Mesenchymal stem cell (in vitro differentiated cells and primary cell): Measurements from ENCODE around the gene PKN2.

ENCODE experiments used
- DNase-seq: peaks from one replicate; pipeline ENCODE4 v3.0.0-alpha.2; 2013
- H2AFZ ChIP-seq: one replicate; pipeline ENCODE4 v1.6.1; 2013; ENCODE audit warnings: low read depth, mild to moderate bottlenecking, control low read depth, inconsistent platforms, low read length, moderate library complexity
- H2AK5ac ChIP-seq: 2 replicates; pipeline ENCODE4 v1.6.1; 2013; ENCODE audit warnings: low read length, moderate library complexity, mild to moderate bottlenecking, inconsistent platforms; ENCODE audit not compliant: severe bottlenecking
- H2BK120ac ChIP-seq: one replicate; pipeline ENCODE4 v1.6.1; 2013; ENCODE audit warnings: low read depth, mild to moderate bottlenecking, inconsistent platforms, low read length, moderate library complexity
- H2BK12ac ChIP-seq, 2 experiments: one replicate each; pipeline ENCODE4 v1.6.1; 2013; ENCODE audit warnings: inconsistent platforms in 2 of 2, low read length in 2 of 2, mild to moderate bottlenecking in 2 of 2, moderate library complexity in 2 of 2, control low read depth in 1 of 2
- H2BK15ac ChIP-seq: one replicate; pipeline ENCODE4 v1.6.1; 2013; ENCODE audit warnings: mild to moderate bottlenecking, low read depth, inconsistent platforms; ENCODE audit not compliant: poor library complexity, severe bottlenecking
- H2BK5ac ChIP-seq: 2 replicates; pipeline ENCODE4 v1.6.1; 2013; ENCODE audit warnings: low read depth, mild to moderate bottlenecking, low read length, control low read depth, inconsistent platforms; ENCODE audit not compliant: poor library complexity, severe bottlenecking
- H3K14ac ChIP-seq, 2 experiments: one replicate each; pipeline ENCODE4 v1.6.1; 2013; ENCODE audit warnings: inconsistent platforms in 2 of 2, low read length in 2 of 2, control low read depth in 1 of 2, mild to moderate bottlenecking in 1 of 2, moderate library complexity in 1 of 2
- H3K18ac ChIP-seq, 2 experiments: one replicate each; pipeline ENCODE4 v1.6.1; 2013; ENCODE audit warnings: inconsistent platforms in 2 of 2, low read length in 2 of 2, control low read depth in 1 of 2, low read depth in 1 of 2, mild to moderate bottlenecking in 1 of 2
- H3K23ac ChIP-seq, 2 experiments: one replicate each; pipeline ENCODE4 v1.6.1; 2013; ENCODE audit warnings: inconsistent platforms in 2 of 2, low read length in 2 of 2, mild to moderate bottlenecking in 2 of 2, moderate library complexity in 2 of 2, control low read depth in 1 of 2
- H3K27ac ChIP-seq: 2 replicates; pipeline ENCODE4 v1.5.1; 2013; ENCODE audit warnings: mild to moderate bottlenecking, moderate library complexity, low read length, control low read depth, inconsistent platforms; ENCODE audit not compliant: poor library complexity, severe bottlenecking
- H3K27me3 ChIP-seq, 2 experiments: 2 replicates each; pipeline versions ENCODE4 v1.6.1 to v1.7.0; 2013; ENCODE audit warnings: low read length in 2 of 2, mild to moderate bottlenecking in 2 of 2, moderate library complexity in 2 of 2, control low read depth in 1 of 2, inconsistent platforms in 1 of 2; ENCODE audit not compliant: control insufficient read depth in 1 of 2, insufficient read depth in 1 of 2
- H3K36me3 ChIP-seq, 2 experiments: 2 replicates each; pipeline versions ENCODE4 v1.6.1 to v1.7.0; 2013; ENCODE audit warnings: low read length in 2 of 2, control low read depth in 1 of 2, inconsistent platforms in 1 of 2, low read depth in 1 of 2, mild to moderate bottlenecking in 1 of 2; ENCODE audit not compliant: insufficient read depth in 2 of 2, control insufficient read depth in 1 of 2
- H3K4ac ChIP-seq, 2 experiments: one replicate each; pipeline ENCODE4 v1.6.1; 2013; ENCODE audit warnings: inconsistent platforms in 2 of 2, low read length in 2 of 2, mild to moderate bottlenecking in 2 of 2, moderate library complexity in 2 of 2, control low read depth in 1 of 2, low read depth in 1 of 2
- H3K4me1 ChIP-seq: 2 replicates; pipeline ENCODE4 v1.6.1; 2013; ENCODE audit warnings: low read depth, low read length, control low read depth; ENCODE audit not compliant: control insufficient read depth, insufficient read depth
- H3K4me2 ChIP-seq: 2 replicates; pipeline ENCODE4 v1.6.1; 2013; ENCODE audit warnings: low read length, mild to moderate bottlenecking, inconsistent platforms; ENCODE audit not compliant: poor library complexity, severe bottlenecking
- H3K4me3 ChIP-seq, 2 experiments: 2 replicates each; pipeline versions ENCODE4 v1.5.1 to v1.7.0; 2013; ENCODE audit warnings: low read length in 2 of 2, mild to moderate bottlenecking in 2 of 2, control low read depth in 1 of 2, low read depth in 1 of 2; ENCODE audit not compliant: insufficient read depth in 1 of 2
- H3K79me1 ChIP-seq: replicated peaks from 2 replicates; pipeline ENCODE4 v1.6.1; 2013; ENCODE audit warnings: mild to moderate bottlenecking, control low read depth, low read length, inconsistent platforms; ENCODE audit not compliant: poor library complexity, severe bottlenecking
- H3K9ac ChIP-seq: 2 replicates; pipeline ENCODE4 v1.7.0; 2013; ENCODE audit warnings: mild to moderate bottlenecking, low read length, moderate library complexity
- H3K9me3 ChIP-seq: 2 replicates; pipeline ENCODE4 v1.7.0; 2013; ENCODE audit warnings: mild to moderate bottlenecking, low read length; ENCODE audit not compliant: control insufficient read depth
- H4K8ac ChIP-seq: one replicate; pipeline ENCODE4 v1.6.1; 2013; ENCODE audit warnings: inconsistent platforms, mild to moderate bottlenecking, low read length, moderate library complexity
- H4K91ac ChIP-seq: one replicate; pipeline ENCODE4 v1.6.1; 2013; ENCODE audit warnings: mild to moderate bottlenecking, low read length, inconsistent platforms
- WGBS: methylation state at CpG from one replicate; pipeline ENCODE4 v1.1.7; 2013; ENCODE audit warnings: mixed read lengths; 5-methylcytosine and 5-hydroxymethylcytosine counted together

The PKN2 gene

GRCh38 chr1:88662723-88663122, 21.4 kb upstream of the PKN2 start:
- H3K27me3 ChIP-seq, result no peaks in the 10 kb centered on the region
- no peak overlapping the region for H4K8ac ChIP-seq
- 81% methylated on average over 2 of the region's 2 CpGs for WGBS
- no peak overlapping the region for H3K4me2 ChIP-seq
- no peak overlapping the region for H3K4me3 ChIP-seq
- no peak overlapping the region for H2BK15ac ChIP-seq
- no peak overlapping the region for H2AFZ ChIP-seq
- H2AK5ac ChIP-seq, result no peak overlapping the region
- H2BK5ac ChIP-seq, result no peak overlapping the region
- no peak overlapping the region for H4K91ac ChIP-seq
- H3K18ac ChIP-seq, result peak overlapping the region in 1 of 2 experiments; percentile 9
- no peak overlapping the region for H3K4ac ChIP-seq
- no peak overlapping the region for H3K23ac ChIP-seq
- H2BK12ac ChIP-seq, result no peak overlapping the region
- H3K27ac ChIP-seq, result no peak overlapping the region
- H3K9ac ChIP-seq, result no peak overlapping the region
- no peaks in the 10 kb centered on the region for H3K79me1 ChIP-seq
- H3K4me1 ChIP-seq, result no peaks in the 10 kb centered on the region
- DNase-seq, result no peak
- H3K36me3 ChIP-seq, result no peaks in the 10 kb centered on the region
- no peak overlapping the region for H2BK120ac ChIP-seq
- no peaks in the 10 kb centered on the region for H3K9me3 ChIP-seq
- H3K14ac ChIP-seq, result no peak overlapping the region

GRCh38 chr1:88668405-88668804, 15.7 kb upstream of the PKN2 start:
- Histone ChIP-seq H3K9ac (no peak overlapping the region), H4K8ac (no peak overlapping the region), H2AK5ac (no peak overlapping the region), H3K36me3 (no peaks in the 10 kb centered on the region), H2BK5ac (no peak overlapping the region), H3K27ac (no peak overlapping the region), H3K14ac (no peak overlapping the region), H3K4me1 (no peaks in the 10 kb centered on the region), H3K27me3 (no peaks in the 10 kb centered on the region), H3K9me3 (no peaks in the 10 kb centered on the region), H3K79me1 (no peaks in the 10 kb centered on the region), H4K91ac (no peak overlapping the region), H3K18ac (no peak overlapping the region), H3K23ac (no peak overlapping the region), H2BK120ac (no peak overlapping the region), H3K4ac (no peak overlapping the region), H3K4me3 (no peak overlapping the region), H3K4me2 (no peak overlapping the region), H2BK12ac (no peak overlapping the region), H2AFZ (no peak overlapping the region), H2BK15ac (no peak overlapping the region)
- 100% methylated on average over 2 of the region's 3 CpGs for WGBS
- no peak for DNase-seq

GRCh38 chr1:88670462-88670861, 13.6 kb upstream of the PKN2 start:
- H3K27ac ChIP-seq, result no peak overlapping the region
- no peak overlapping the region for H2BK120ac ChIP-seq
- no peak overlapping the region for H4K91ac ChIP-seq
- no peaks in the 10 kb centered on the region for H3K79me1 ChIP-seq
- no peak overlapping the region for H2BK15ac ChIP-seq
- H3K4ac ChIP-seq, result no peak overlapping the region
- no peak overlapping the region for H2BK5ac ChIP-seq
- H3K36me3 ChIP-seq, result no peaks in the 10 kb centered on the region
- H3K9ac ChIP-seq, result no peak overlapping the region
- H3K4me2 ChIP-seq, result no peak overlapping the region
- DNase-seq, result no peak
- no peak overlapping the region for H3K14ac ChIP-seq
- H4K8ac ChIP-seq, result no peak overlapping the region
- no peak overlapping the region for H2BK12ac ChIP-seq
- H3K18ac ChIP-seq, result no peak overlapping the region
- no peak overlapping the region for H3K23ac ChIP-seq
- no peaks in the 10 kb centered on the region for H3K4me1 ChIP-seq
- no peak overlapping the region for H2AFZ ChIP-seq
- no peak overlapping the region for H2AK5ac ChIP-seq
- no CpG with 5 or more reads among the region's 3 CpGs for WGBS
- no peak overlapping the region for H3K4me3 ChIP-seq
- no peaks in the 10 kb centered on the region for H3K9me3 ChIP-seq
- H3K27me3 ChIP-seq, result no peaks in the 10 kb centered on the region

- H2BK5ac ChIP-seq, result no peak overlapping the region
- H3K14ac ChIP-seq, result no peak overlapping the region
- H3K4me3 ChIP-seq, result no peak overlapping the region
- H3K79me1 ChIP-seq, result no peaks in the 10 kb centered on the region
- no peak overlapping the region for H2AFZ ChIP-seq
- no peak overlapping the region for H2AK5ac ChIP-seq
- H2BK15ac ChIP-seq, result no peak overlapping the region
- no peak overlapping the region for H3K23ac ChIP-seq
- H3K4me2 ChIP-seq, result no peak overlapping the region
- H2BK120ac ChIP-seq, result no peak overlapping the region
- no peak overlapping the region for H3K4ac ChIP-seq
- H2BK12ac ChIP-seq, result no peak overlapping the region
- no peak overlapping the region for H3K18ac ChIP-seq
- no peak for DNase-seq
- H3K4me1 ChIP-seq, result no peaks in the 10 kb centered on the region
- no peak overlapping the region for H3K9ac ChIP-seq
- no peaks in the 10 kb centered on the region for H3K36me3 ChIP-seq
- H3K27me3 ChIP-seq, result no peaks in the 10 kb centered on the region
- H4K8ac ChIP-seq, result no peak overlapping the region
- peak overlapping the region; percentile 43 for H3K27ac ChIP-seq
- H4K91ac ChIP-seq, result no peak overlapping the region
- no peaks in the 10 kb centered on the region for H3K9me3 ChIP-seq
Measured at GRCh38 chr1:88673446-88673845, 10.6 kb upstream of the PKN2 start.
